GM12872 (cell line): ENCODE data around the gene GDPD5.

Source experiments
- CTCF ChIP-seq: IDR thresholded peaks from 3 replicates; pipeline ENCODE4 v1.5.1; 2011; ENCODE audit warnings: low read depth, mild to moderate bottlenecking, low read length, moderate library complexity; ENCODE audit not compliant: insufficient read depth

The GDPD5 gene

GRCh38 chr11:75547177-75547576 is 21.4 kb upstream of the GDPD5 start:
- TF ChIP-seq CTCF = no peak

- no peak for TF ChIP-seq CTCF
These were observed 18.1 kb upstream of the GDPD5 start for GRCh38 chr11:75543806-75544205.

GRCh38 chr11:75542088-75542438 is 16.3 kb upstream of the GDPD5 start:
- TF ChIP-seq CTCF = no peak

GRCh38 chr11:75541193-75542087 is 15.7 kb upstream of the GDPD5 start:
- TF ChIP-seq CTCF = no peak

GRCh38 chr11:75539459-75540334 is 14.0 kb upstream of the GDPD5 start:
- no peak for TF ChIP-seq CTCF

- no peak for TF ChIP-seq CTCF
These were observed 12.6 kb upstream of the GDPD5 start for GRCh38 chr11:75538150-75538942.

GRCh38 chr11:75537740-75538139 is 12.0 kb upstream of the GDPD5 start:
- TF ChIP-seq CTCF = no peak
